ENCODE data around the gene SLC35E2B.

- TF ChIP-seq CTCF (IDR thresholded peaks at IDR 0.05; ENCODE audit: poor library complexity, severe bottlenecking) (peak; percentile 11), SMC3 (conservative IDR thresholded peaks at IDR 0.05; ENCODE audit: poor library complexity) (no peak), POLR2AphosphoS5 (IDR thresholded peaks at IDR 0.05) (no peak)
These were observed 72.7 kb downstream of the SLC35E2B start for GRCh38 chr1:1619917-1620361.
